Upper lobe of left lung (tissue), 4 donors: ENCODE measurements around the gene HK3.

Experiments used
- EP300 ChIP-seq, 4 donors: sonication (generic); formaldehyde crosslinking; IDR thresholded peaks; one replicate each; pipeline ENCODE4 v1.5.1; 2017; ENCODE audit warnings: antibody characterized with exemption in 4 of 4, control low read depth in 2 of 4
- POLR2A ChIP-seq, 4 donors: fragments of 450-650 bp; IDR thresholded peaks; one replicate each; pipeline ENCODE4 v1.5.1; 2016 to 2017; ENCODE audit warnings: antibody characterized with exemption in 4 of 4, mild to moderate bottlenecking in 2 of 4
- POLR2AphosphoS5 ChIP-seq, 2 donors: sonication (generic); formaldehyde crosslinking; IDR thresholded peaks; one replicate each; pipeline ENCODE4 v1.5.1; 2017; ENCODE audit warnings: antibody characterized with exemption in 2 of 2
- TF ChIP-seq, protein P1 (sequence below), 6 experiments: fragments of 450-650 bp in 4 of 6; fragments of 200-600 bp in 2 of 6; sonication (generic) in 2 of 6; IDR thresholded peaks; one replicate each; pipeline ENCODE4 v1.5.1; 2016 to 2019; ENCODE audit warnings: antibody characterized with exemption in 6 of 6

DNA sequence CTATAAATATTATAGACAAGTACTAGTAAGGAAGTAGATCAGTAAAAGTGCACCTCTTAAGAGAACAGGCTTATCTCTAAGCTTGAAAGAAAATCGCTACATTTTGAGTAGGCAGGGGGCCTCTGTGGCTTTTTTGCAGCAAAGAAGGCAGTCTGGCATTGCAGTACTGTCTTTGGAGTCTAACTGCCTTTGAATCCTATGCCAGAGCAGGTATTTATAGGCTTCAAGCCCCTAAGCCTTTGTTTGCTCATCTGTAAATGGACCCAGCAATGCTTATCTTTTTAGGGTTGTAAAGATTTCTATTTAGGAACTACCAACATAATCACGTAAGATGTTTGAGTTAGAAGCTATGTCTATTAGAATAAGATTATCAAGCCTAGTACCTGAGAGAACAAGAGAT lies 23.7 kb upstream of the HK3 start:
- TF ChIP-seq, protein P1, sequence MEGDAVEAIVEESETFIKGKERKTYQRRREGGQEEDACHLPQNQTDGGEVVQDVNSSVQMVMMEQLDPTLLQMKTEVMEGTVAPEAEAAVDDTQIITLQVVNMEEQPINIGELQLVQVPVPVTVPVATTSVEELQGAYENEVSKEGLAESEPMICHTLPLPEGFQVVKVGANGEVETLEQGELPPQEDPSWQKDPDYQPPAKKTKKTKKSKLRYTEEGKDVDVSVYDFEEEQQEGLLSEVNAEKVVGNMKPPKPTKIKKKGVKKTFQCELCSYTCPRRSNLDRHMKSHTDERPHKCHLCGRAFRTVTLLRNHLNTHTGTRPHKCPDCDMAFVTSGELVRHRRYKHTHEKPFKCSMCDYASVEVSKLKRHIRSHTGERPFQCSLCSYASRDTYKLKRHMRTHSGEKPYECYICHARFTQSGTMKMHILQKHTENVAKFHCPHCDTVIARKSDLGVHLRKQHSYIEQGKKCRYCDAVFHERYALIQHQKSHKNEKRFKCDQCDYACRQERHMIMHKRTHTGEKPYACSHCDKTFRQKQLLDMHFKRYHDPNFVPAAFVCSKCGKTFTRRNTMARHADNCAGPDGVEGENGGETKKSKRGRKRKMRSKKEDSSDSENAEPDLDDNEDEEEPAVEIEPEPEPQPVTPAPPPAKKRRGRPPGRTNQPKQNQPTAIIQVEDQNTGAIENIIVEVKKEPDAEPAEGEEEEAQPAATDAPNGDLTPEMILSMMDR (IDR thresholded peaks at IDR 0.05), result no peak
- TF ChIP-seq POLR2AphosphoS5 (IDR thresholded peaks at IDR 0.05) (no peak), POLR2A (IDR thresholded peaks at IDR 0.05) (no peak), EP300 (IDR thresholded peaks at IDR 0.05) (no peak)
